CD4-positive, alpha-beta T cell (primary cell): ENCODE data around the gene MLXIP. TPM values are rescaled to one million over a fixed set of nuclear protein-coding genes. Genes with fewer than 3 reads are reported as not detected.
"Not testable (repeated sequence)": the region's sequence is repeated elsewhere in the genome, so short reads cannot be mapped to it uniquely, and the experiment has no call there.

Experiments
- ATAC-seq: fragments of 200-7000 bp; cut with Tn5 transposase; one replicate; pipeline ENCODE4 v1.10.0; 2022; ENCODE audit warnings: mild to moderate bottlenecking; ENCODE audit not compliant: poor library complexity
- CTCF ChIA-PET: fragments of 350-600 bp; sonication (Branson Sonifier 250); formaldehyde crosslinking; loops from one replicate; lab custom pipeline; 2021; ENCODE audit warnings: antibody characterized with exemption, inconsistent platforms; lab: Charles Lee
- POLR2A ChIA-PET: fragments of 350-600 bp; sonication (Branson Sonifier 250); formaldehyde crosslinking; loops from one replicate; lab custom pipeline; 2021; ENCODE audit warnings: antibody characterized with exemption, inconsistent platforms; lab: Charles Lee
- DNase-seq, 14 experiments: peaks; one replicate each; pipeline ENCODE4 v3.0.0-alpha.2; 2013 to 2020; ENCODE audit warnings: mixed read lengths in 2 of 14
- H3K27ac ChIP-seq, 2 donors: one replicate each; pipeline versions ENCODE4 v1.5.1 to v1.7.0; 2013; ENCODE audit warnings: low read length in 2 of 2, low read depth in 1 of 2, mild to moderate bottlenecking in 1 of 2
- H3K27me3 ChIP-seq, 2 experiments: 1 replicate in 1 of 2; 2 replicates in 1 of 2; pipeline versions ENCODE4 v1.6.1 to v1.7.0; 2013; ENCODE audit warnings: low read length in 2 of 2, control low read depth in 1 of 2, mild to moderate bottlenecking in 1 of 2, moderate library complexity in 1 of 2; ENCODE audit not compliant: insufficient read depth in 2 of 2, control insufficient read depth in 1 of 2
- H3K36me3 ChIP-seq: one replicate; pipeline ENCODE4 v1.6.1; 2013; ENCODE audit warnings: low read length, control low read depth; ENCODE audit not compliant: insufficient read depth
- H3K4me1 ChIP-seq: one replicate; pipeline ENCODE4 v1.6.1; 2013; ENCODE audit warnings: low read length, control low read depth; ENCODE audit not compliant: insufficient read depth
- H3K4me3 ChIP-seq: one replicate; pipeline ENCODE4 v1.5.1; 2013; ENCODE audit warnings: mild to moderate bottlenecking, low read length, moderate library complexity
- H3K9me3 ChIP-seq, 2 experiments: 1 replicate in 1 of 2; 2 replicates in 1 of 2; pipeline versions ENCODE4 v1.6.1 to v1.7.0; 2013; ENCODE audit warnings: low read length in 2 of 2, mild to moderate bottlenecking in 2 of 2, control low read depth in 1 of 2, moderate library complexity in 1 of 2; ENCODE audit not compliant: control insufficient read depth in 1 of 2, insufficient read depth in 1 of 2
- H3K27ac Mint-ChIP-seq: one replicate; pipeline ENCODE4 v1.8.0; 2020; ENCODE audit warnings: mixed read lengths
- H3K27me3 Mint-ChIP-seq: one replicate; pipeline ENCODE4 v1.8.0; 2021; ENCODE audit warnings: mixed read lengths
- H3K36me3 Mint-ChIP-seq: one replicate; pipeline ENCODE4 v1.8.0; 2021; ENCODE audit warnings: low read depth, mixed read lengths
- H3K4me1 Mint-ChIP-seq: one replicate; pipeline ENCODE4 v1.8.0; 2021; ENCODE audit warnings: low read depth, mixed read lengths
- H3K4me3 Mint-ChIP-seq: one replicate; pipeline ENCODE4 v1.8.0; 2020; ENCODE audit warnings: mild to moderate bottlenecking, mixed read lengths
- H3K9me3 Mint-ChIP-seq: one replicate; pipeline ENCODE4 v1.8.0; 2020; ENCODE audit warnings: mixed read lengths
- intact Hi-C, 2 experiments: fragments of 100-400 bp; cut with DNase I in 1 of 2; cut with micrococcal nuclease in 1 of 2; formaldehyde crosslinking; loops; one replicate each; pipeline versions ENCODE4 v1.15.1 to v1.9.0; 2023 to 2025; cut with DNase I, micrococcal nuclease
- total RNA-seq, 174 experiments: library from RNA in 2 of 174; stranded (reverse) in 2 of 174; gene quantifications; one replicate each; pipeline ENCODE4 v1.2.3 and lab custom pipeline; 2021 to 2026
- TF ChIP-seq, protein P1 (sequence below): fragments of 200-600 bp; IDR thresholded peaks from one replicate; pipeline ENCODE4 v1.8.0; 2022; ENCODE audit warnings: antibody characterized with exemption, mild to moderate bottlenecking

The MLXIP gene
- total RNA-seq, 2 experiments from 2014 or later, result 98.0 to 99.3 TPM

DNA sequence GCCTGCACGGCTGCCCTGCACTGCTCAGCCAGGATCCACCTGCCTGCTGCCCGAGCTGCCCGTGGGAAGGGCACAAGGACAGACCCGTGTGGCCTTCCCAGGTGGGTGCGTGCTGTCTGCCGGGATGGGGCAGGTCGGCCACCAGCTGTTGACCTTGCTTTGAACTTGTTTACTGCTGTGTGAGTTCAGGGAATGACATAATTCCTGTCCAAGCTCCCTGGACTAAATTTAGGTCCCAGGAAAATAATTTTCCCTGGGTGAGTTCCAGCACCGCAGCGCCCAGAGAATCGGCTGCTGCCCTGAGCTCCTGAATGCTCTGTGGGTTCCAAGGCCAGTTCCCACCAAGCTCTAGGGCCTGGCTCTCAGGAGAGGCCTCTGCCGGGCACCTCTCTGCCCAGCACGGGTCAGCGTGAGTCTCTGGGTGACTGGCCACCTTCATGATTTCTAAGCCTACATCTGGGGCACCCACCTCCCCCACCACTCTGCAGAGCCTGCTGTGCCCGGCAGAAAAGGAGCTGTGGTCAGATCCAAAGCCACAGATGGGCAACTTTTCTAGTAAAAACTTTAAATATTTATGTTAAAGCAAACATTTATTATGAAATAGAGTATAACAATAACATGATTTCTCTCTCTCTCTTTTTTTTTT lies 27.2 kb upstream of the MLXIP start:
- Histone ChIP-seq H3K9me3 (no peaks in the 10 kb centered on the region), H3K27me3 (no peaks in the 10 kb centered on the region), H3K36me3 (no peaks in the 10 kb centered on the region), H3K4me1 (peaks cover 9% of the 10 kb centered on the region), H3K4me3 (no peak overlapping the region), H3K27ac (no peak overlapping the region)
- ATAC-seq (no peak), DNase-seq (no peak)
- TF ChIP-seq, protein P1, sequence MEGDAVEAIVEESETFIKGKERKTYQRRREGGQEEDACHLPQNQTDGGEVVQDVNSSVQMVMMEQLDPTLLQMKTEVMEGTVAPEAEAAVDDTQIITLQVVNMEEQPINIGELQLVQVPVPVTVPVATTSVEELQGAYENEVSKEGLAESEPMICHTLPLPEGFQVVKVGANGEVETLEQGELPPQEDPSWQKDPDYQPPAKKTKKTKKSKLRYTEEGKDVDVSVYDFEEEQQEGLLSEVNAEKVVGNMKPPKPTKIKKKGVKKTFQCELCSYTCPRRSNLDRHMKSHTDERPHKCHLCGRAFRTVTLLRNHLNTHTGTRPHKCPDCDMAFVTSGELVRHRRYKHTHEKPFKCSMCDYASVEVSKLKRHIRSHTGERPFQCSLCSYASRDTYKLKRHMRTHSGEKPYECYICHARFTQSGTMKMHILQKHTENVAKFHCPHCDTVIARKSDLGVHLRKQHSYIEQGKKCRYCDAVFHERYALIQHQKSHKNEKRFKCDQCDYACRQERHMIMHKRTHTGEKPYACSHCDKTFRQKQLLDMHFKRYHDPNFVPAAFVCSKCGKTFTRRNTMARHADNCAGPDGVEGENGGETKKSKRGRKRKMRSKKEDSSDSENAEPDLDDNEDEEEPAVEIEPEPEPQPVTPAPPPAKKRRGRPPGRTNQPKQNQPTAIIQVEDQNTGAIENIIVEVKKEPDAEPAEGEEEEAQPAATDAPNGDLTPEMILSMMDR, result no peak
- no peaks in the 10 kb centered on the region for H3K27me3 Mint-ChIP-seq
- no peak overlapping the region for H3K27ac Mint-ChIP-seq
- H3K9me3 Mint-ChIP-seq, result no peaks in the 10 kb centered on the region
- ChIA-PET POLR2A (interaction anchor here (1.1 kb wide), 1 partner anchor 72 kb away, joined by 3 read pairs; no protein-coding TSS in a partner anchor), CTCF (interaction anchor here (1.7 kb wide), 1 partner anchor 72 kb away, joined by 6 read pairs; no protein-coding TSS in a partner anchor)
- peaks cover 4% of the 10 kb centered on the region for H3K4me1 Mint-ChIP-seq
- intact Hi-C loops, result loop anchor here in 1 of 2 experiments (5.0 kb wide), 1 partner anchor 306 kb away; no protein-coding TSS in a partner anchor
- no peak overlapping the region for H3K4me3 Mint-ChIP-seq
- peaks cover 4% of the 10 kb centered on the region for H3K36me3 Mint-ChIP-seq

DNA sequence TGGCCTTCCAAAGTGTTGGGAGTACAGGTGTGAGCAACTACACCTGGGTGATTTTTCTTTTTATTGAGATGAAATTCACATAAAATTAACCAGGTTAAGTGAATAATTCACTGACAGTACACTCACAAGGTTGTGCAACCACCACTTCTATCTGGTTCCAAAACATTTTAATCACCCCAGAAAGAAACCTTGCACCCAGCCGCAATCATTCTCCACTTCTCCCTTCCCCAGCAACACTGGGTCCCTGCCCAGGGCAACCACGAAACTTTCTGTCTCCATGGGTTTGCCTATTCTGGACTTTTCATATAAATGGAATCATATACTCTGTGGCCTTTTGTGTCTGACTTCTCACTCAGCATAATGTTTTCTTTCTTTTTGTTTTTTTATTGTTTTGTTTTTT lies 26.3 kb upstream of the MLXIP start:
- ATAC-seq (no peak), DNase-seq (no peak)
- ChIA-PET CTCF (interaction anchor here (1.7 kb wide), 1 partner anchor 71 kb away, joined by 6 read pairs; no protein-coding TSS in a partner anchor), POLR2A (interaction anchor here (1.1 kb wide), 1 partner anchor 71 kb away, joined by 3 read pairs; no protein-coding TSS in a partner anchor)
- peaks cover 9% of the 10 kb centered on the region for H3K4me1 ChIP-seq
- intact Hi-C loops, result loop anchor here in 1 of 2 experiments (5.0 kb wide), 1 partner anchor 305 kb away; no protein-coding TSS in a partner anchor
- Mint-ChIP-seq H3K27me3 (no peaks in the 10 kb centered on the region), H3K4me1 (peaks cover 4% of the 10 kb centered on the region), H3K4me3 (no peak overlapping the region), H3K36me3 (peaks cover 4% of the 10 kb centered on the region), H3K27ac (no peak overlapping the region), H3K9me3 (no peaks in the 10 kb centered on the region)
- H3K36me3 ChIP-seq, result no peaks in the 10 kb centered on the region
- H3K27me3 ChIP-seq, result no peaks in the 10 kb centered on the region
- no peak overlapping the region for H3K27ac ChIP-seq
- TF ChIP-seq, protein P1, result no peak
- H3K4me3 ChIP-seq, result no peak overlapping the region
- no peaks in the 10 kb centered on the region for H3K9me3 ChIP-seq

DNA sequence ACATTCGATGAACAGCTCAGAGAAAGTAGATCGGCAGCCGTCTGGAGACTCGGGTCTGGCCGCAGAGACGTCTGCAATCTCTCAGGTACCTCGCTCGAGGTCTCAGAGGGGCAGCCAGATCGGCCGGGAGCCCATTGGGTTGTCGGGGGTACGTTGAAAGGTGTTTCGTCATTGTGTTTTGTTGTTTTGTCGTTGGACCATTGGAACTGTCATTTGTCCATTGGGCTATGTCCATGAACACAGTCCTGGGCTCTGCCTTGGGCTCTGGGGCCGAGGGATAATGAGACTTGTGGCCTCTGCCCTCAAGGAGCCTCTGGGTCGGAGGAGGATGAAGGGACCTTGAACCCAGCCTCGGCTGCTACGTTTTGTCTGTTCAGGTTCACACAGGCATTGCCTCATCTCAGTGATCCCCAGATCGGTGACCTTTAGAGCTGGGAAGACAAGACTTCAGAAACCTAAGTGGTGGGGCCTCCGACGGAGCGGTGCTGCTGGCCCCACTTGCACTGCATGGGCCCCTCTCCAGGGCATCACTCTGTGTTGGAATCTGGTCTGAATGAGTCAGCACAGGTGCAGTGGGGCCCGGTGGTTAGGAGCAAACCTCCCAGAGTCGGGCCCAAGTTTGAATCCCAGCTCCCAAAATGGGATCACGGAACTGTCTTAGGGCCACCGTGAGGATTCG lies 23.6 kb upstream of the MLXIP start:
- H3K27ac Mint-ChIP-seq, result no peak overlapping the region

GRCh38 chr12:122056406-122056805 lies 22.1 kb upstream of the MLXIP start:
- H3K9me3 Mint-ChIP-seq, H3K27ac ChIP-seq, intact Hi-C loops, H3K27ac Mint-ChIP-seq, H3K36me3 ChIP-seq, H3K4me3 Mint-ChIP-seq, DNase-seq, H3K4me1 Mint-ChIP-seq, H3K4me1 ChIP-seq, ATAC-seq, H3K36me3 Mint-ChIP-seq, H3K27me3 Mint-ChIP-seq, H3K4me3 ChIP-seq, H3K9me3 ChIP-seq, H3K27me3 ChIP-seq, POLR2A ChIA-PET: not testable (repeated sequence)
- CTCF ChIA-PET, result interaction anchor here (0.9 to 1.0 kb wide), 2 partner anchors 66 to 134 kb away, joined by 3 to 5 read pairs; no protein-coding TSS in a partner anchor

More for the DNA sequence above, 23.6 kb upstream of the MLXIP start:
- no peak overlapping the region for H3K4me3 ChIP-seq
- peaks cover 8% of the 10 kb centered on the region for H3K36me3 Mint-ChIP-seq
- no peak overlapping the region for H3K4me3 Mint-ChIP-seq
- no peak overlapping the region for H3K27ac ChIP-seq
- peaks cover 4% of the 10 kb centered on the region for H3K4me1 Mint-ChIP-seq
- TF ChIP-seq, protein P1, result no peak
- DNase-seq (no peak), ATAC-seq (no peak)
- no peaks in the 10 kb centered on the region for H3K27me3 ChIP-seq
- no peaks in the 10 kb centered on the region for H3K36me3 ChIP-seq
- ChIA-PET POLR2A (interaction anchor here (0.9 to 1.7 kb wide), 4 partner anchors 13 to 45 kb away, joined by 3 to 8 read pairs (median 4); partner anchors contain the start of gene MLXIP), CTCF (interaction anchor here (0.5 to 2.1 kb wide), 24 partner anchors 9 to 300 kb away, joined by 3 to 43 read pairs (median 4); partner anchors contain the start of gene MLXIP)
- H3K9me3 Mint-ChIP-seq, result no peaks in the 10 kb centered on the region
- H3K9me3 ChIP-seq, result no peaks in the 10 kb centered on the region
- intact Hi-C loops, result loop anchor here (1.0 to 5.0 kb wide), 4 partner anchors 24 to 302 kb away; partner anchors contain the start of gene MLXIP (in 1 of the 2)
- H3K27me3 Mint-ChIP-seq, result no peaks in the 10 kb centered on the region
- peaks cover 9% of the 10 kb centered on the region for H3K4me1 ChIP-seq
